ENCODE measurements around the gene AKAP13.
A peak's percentile ranks its signal among the peaks of the same experiment; 100 is the strongest.
"Not testable (repeated sequence)": the region's sequence is repeated elsewhere in the genome, so short reads cannot be mapped to it uniquely, and the experiment has no call there.

Gene AKAP13, protein sequence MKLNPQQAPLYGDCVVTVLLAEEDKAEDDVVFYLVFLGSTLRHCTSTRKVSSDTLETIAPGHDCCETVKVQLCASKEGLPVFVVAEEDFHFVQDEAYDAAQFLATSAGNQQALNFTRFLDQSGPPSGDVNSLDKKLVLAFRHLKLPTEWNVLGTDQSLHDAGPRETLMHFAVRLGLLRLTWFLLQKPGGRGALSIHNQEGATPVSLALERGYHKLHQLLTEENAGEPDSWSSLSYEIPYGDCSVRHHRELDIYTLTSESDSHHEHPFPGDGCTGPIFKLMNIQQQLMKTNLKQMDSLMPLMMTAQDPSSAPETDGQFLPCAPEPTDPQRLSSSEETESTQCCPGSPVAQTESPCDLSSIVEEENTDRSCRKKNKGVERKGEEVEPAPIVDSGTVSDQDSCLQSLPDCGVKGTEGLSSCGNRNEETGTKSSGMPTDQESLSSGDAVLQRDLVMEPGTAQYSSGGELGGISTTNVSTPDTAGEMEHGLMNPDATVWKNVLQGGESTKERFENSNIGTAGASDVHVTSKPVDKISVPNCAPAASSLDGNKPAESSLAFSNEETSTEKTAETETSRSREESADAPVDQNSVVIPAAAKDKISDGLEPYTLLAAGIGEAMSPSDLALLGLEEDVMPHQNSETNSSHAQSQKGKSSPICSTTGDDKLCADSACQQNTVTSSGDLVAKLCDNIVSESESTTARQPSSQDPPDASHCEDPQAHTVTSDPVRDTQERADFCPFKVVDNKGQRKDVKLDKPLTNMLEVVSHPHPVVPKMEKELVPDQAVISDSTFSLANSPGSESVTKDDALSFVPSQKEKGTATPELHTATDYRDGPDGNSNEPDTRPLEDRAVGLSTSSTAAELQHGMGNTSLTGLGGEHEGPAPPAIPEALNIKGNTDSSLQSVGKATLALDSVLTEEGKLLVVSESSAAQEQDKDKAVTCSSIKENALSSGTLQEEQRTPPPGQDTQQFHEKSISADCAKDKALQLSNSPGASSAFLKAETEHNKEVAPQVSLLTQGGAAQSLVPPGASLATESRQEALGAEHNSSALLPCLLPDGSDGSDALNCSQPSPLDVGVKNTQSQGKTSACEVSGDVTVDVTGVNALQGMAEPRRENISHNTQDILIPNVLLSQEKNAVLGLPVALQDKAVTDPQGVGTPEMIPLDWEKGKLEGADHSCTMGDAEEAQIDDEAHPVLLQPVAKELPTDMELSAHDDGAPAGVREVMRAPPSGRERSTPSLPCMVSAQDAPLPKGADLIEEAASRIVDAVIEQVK (N-terminal part only)

DNA sequence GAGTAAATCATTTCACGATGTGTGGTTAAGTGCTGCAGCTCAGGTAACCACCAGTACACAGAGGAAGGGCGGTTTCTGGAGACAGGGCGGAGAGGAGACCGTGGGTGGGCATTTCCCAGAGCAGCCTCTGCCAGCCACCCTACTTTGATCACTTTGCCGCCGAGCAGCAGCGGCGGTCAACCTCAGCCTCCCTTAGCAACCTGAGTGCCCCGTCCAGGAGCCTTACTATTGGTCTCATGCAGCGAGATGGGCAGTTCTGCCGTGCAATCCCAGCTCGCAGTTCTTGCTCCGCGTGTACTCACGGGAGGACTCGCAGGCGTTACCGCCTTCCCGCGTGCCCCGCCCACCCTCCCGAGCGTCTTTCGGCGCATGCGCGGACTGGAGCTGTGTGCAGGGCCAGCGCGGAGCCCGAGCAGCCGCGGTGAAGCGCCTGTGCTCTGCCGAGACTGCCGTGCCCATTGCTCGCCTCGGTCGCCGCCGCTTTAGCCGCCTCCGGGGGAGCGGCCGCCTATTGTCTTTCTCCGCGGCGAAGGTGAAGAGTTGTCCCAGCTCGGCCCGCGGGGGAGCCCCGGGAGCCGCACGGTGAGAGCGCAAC is at the start of gene AKAP13:
AKAP13 (plus strand) TSS at position 387 of the 595 bp plus-strand sequence. CDS start 105,118 bp downstream, outside the sequence.
- DNase-seq = peak; percentile 97

DNA sequence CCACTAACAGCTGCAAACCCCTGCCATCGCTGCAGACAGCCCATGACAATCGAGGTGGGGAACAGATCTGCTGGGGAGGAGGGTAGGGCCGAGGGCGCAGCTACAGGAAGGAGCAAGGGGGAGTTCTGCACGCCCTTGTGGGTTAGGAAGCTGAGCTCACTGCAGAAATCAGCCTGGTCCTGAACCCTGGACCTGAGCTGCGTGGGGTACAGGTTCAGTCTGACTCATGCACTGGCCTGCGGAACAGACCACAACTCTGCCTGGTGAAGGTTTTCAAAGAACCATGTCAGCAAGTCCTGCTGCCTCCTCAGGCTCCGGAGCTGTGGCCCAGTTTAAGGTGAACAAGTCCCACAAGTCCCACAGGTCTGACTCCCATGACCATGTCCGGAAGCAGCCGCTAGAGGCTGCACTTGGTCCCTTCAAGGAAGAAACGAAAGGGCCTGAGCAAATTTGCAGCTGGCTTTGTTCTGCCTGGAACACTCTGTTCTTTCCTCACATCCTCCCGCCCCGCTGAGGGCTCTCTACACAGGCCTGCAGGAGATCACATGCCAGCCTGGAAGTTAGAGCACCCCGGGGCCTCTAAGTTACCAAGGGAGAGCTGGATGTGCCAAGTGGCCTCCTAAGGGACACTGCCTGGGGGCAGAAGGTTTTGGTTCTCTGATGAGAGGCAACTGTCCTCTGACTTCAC is 49.4 kb upstream of the AKAP13 start:
- peak; percentile 86 for DNase-seq

DNA sequence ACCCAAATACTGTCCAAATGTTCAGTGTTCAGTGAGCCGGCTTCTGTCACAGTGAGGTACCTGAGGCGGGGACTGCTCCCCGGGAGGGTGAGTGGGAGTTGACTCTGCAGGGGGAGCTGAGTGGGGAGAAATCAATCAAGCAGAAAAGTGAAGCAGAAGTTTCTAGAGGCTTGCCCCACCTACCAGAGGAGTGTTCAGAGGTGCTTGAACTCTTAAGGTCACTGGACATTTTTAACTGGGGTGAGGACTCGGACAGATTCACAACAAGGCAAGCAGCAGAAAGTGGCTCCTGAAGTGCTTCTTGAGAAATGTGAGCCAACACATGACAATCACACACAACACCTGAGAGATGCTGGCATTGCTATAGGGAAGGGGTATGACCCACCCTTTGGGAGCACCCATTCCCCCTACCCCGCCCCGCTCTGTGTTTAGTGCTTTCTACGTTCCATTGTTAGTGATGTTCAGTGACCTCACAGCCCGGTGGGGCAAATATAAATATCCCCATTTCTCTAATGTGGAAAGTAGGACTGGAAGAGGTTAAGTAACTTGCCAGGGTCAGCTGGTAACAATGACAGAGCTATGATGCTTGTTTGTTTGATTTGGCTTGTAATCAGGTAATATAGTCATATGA is 48.6 kb upstream of the AKAP13 start:
- no peak for DNase-seq

- peak; percentile 45 for DNase-seq
These were observed 47.1 kb upstream of the AKAP13 start for GRCh38 chr15:85333132-85333831.

- DNase-seq = no peak
These were observed 46.2 kb upstream of the AKAP13 start for GRCh38 chr15:85334241-85334640.

DNA sequence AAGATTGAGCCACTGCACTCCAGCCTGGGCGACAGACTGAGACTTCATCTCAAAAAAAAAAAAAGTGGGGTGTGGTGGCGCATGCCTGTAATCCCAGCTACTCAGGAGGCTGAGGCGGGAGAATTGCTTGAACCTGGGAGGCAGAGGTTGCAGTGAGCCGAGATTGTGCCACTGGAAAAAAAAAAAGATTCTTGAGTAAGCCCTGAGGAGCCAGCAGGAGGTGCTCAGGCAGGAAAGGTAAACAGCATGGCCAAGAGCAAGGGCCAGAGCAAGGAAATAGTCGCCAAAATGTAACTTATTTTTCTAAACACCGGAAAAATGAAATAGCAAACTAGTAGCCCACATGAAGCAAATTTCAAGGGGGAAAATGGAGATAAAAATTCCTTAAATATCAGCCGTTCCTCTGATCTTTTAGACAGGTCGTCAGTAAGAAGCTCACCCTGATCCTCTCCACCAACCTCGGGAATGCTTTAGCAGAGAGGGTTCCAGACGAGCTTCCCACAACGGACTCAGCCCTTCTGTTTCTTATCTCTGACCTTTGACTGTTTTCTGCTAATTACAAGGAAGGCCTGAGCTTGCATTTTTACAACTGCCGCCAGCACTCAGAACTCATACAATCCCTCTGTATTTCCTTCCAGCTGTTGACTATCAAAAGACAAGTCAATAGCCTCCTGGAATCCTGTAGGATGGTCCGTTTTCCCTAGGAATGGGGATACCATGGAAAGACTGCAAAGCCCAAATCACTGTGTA is 45.0 kb upstream of the AKAP13 start:
- peak; percentile 37 for DNase-seq

DNA sequence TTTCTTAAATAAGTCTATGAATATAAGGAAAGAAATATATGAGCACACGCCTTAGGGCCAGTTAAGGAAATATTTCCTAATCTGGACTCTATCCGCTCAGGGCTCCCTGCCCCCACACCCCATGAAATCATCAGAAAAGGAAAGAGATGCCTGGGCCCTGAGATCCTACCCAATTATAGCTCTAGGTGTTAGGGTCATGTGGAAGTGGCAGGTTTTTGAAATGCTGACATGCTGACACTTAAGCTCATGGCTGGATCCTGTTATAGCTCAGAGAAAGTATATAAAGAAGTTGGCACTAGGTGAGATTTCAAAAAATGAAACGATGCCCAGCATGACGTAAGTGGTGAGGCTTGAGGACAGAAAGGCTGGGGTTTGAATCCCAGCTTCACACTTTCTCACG is 43.5 kb upstream of the AKAP13 start:
- DNase-seq = no peak

GRCh38 chr15:85337425-85338074 is 42.9 kb upstream of the AKAP13 start:
- DNase-seq = no peak

GRCh38 chr15:85340321-85340665 is 40.1 kb upstream of the AKAP13 start:
- DNase-seq = no peak

GRCh38 chr15:85340852-85341251 is 39.6 kb upstream of the AKAP13 start:
- DNase-seq = no peak

DNA sequence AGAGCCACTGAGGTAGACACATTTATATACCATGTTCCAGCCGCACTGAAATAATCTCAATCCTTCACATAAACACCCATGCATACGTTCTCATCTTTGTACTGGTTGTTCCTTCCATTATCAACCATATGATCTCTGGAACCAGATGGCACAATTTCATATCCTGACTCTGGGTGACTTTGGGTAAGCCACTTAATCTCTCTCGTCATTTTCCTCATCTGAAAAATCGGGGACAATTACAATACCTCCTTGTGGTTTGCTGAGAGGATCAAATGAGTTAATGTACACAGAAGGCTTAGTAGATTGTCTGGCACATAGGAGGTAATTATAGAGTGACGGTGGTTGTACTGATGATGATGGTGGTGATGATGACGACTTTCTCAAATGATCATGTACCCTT is 38.2 kb upstream of the AKAP13 start:
- not testable (repeated sequence) for DNase-seq

DNA sequence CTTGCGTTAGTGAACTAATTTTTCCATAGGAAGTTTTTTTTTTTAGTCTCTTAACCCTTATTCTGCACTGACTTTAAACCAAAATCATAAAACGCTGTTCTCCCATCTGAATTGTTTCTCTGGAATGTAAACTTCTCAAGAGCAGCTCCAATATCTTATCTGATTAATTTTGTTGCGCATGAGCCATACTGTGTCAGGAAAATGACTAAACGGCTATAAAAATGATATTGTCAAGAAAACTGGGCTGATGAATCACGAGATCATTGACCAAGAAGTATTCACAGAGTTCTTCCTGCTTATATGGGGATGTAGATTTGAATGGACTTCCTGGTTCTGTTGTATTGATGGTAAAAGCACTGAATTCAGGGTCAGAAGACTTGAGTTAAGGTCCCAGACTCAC is 37.0 kb upstream of the AKAP13 start:
- DNase-seq = not testable (repeated sequence)

DNA sequence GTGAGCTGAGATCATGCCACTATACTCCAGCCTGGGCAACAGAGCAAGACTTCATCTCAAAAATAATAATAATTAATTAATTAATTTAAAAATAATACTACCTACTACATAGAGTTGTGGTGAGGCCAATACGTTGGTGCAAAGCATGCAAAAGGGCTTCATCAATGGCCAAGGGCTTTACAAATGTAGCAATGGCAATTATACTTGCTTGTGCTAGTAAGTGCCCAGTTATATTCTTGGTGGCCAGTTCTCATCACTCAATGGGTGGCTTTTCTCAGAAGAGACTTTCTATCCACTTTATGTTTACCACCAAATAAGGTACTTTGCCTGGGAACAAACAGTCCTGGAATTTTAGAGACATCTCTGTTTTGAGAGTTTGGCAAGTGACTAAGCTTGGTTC is 36.2 kb upstream of the AKAP13 start:
- not testable (repeated sequence) for DNase-seq

DNA sequence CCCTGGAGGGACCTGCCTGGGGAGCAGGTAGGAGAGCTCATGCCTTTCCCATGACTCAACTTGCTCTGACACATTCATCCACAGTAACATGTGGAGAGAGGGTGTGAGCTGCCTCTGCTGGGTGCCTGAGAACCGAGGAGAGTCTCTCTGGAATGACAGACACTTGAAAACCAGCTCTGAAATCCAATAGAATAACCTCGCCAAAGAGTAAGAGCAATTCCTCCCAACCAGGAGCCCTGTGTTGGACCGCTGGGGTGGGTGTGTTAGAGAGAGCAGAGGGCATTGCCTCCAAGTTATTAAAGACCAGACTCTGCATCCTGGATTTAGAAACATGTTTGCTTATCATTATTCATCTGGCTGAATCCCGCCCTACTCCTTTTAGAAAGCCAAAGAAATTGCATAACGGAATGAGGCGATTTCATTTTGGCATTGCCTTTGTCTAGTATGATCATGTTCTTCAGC is 35.7 kb upstream of the AKAP13 start:
- not testable (repeated sequence) for DNase-seq

GRCh38 chr15:85345196-85345918 is 35.0 kb upstream of the AKAP13 start:
- not testable (repeated sequence) for DNase-seq

GRCh38 chr15:85346462-85347084 is 33.8 kb upstream of the AKAP13 start:
- DNase-seq = peak; percentile 25

DNA sequence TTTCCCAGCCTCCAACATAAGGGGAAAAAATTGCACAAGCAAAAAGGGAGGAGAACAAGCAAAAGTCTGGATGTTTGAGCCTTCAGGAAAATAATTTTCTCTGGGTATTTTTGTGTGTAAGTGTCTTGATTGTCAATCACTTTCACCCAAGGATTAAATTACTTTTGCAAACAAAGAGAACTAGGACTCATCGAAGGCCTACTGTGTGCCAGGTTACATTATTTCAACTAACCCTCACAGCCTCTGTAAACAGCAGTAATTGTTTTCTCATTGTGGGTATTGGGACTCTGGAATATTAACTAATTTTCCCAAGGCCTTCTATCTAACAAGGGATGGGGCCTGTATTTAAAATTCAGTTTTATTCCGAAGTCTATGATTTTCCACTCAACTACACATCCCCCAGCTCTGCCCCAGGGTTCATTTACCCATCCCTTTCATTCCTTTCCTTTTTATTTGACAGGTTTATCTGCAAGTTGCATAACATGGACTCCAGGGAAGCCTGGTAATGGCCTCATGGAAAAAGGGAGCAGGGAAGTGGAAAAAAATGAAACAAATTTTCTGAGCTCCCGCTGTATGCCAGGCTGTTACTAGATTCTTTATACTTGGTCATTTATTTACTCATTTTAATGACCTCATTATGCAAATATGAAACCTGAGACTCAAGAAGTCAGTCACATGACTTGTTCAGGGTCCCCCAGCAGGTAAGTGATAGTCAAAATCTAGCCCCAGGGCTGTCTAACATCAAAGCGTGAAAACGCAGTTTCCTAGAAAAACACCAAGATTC is 32.9 kb upstream of the AKAP13 start:
- not testable (repeated sequence) for DNase-seq
